ENCODE data around the gene SLC2A2.

- TF ChIP-seq, protein P1, sequence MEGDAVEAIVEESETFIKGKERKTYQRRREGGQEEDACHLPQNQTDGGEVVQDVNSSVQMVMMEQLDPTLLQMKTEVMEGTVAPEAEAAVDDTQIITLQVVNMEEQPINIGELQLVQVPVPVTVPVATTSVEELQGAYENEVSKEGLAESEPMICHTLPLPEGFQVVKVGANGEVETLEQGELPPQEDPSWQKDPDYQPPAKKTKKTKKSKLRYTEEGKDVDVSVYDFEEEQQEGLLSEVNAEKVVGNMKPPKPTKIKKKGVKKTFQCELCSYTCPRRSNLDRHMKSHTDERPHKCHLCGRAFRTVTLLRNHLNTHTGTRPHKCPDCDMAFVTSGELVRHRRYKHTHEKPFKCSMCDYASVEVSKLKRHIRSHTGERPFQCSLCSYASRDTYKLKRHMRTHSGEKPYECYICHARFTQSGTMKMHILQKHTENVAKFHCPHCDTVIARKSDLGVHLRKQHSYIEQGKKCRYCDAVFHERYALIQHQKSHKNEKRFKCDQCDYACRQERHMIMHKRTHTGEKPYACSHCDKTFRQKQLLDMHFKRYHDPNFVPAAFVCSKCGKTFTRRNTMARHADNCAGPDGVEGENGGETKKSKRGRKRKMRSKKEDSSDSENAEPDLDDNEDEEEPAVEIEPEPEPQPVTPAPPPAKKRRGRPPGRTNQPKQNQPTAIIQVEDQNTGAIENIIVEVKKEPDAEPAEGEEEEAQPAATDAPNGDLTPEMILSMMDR (IDR thresholded peaks at IDR 0.05), result no peak
- no peak for TF ChIP-seq POLR2A (IDR thresholded peaks at IDR 0.05)
These were observed 51.6 kb downstream of the SLC2A2 start for GRCh38 chr3:170974872-170975271.
